H1 (cell line): Measurements from ENCODE around the gene ASB6. TPM values are rescaled to one million over a fixed set of nuclear protein-coding genes. Genes with fewer than 3 reads are reported as not detected.

Source experiments
- CTCF ChIA-PET: fragments of 300-600 bp; sonication (Branson Sonifier 250); formaldehyde crosslinking; loops from one replicate; lab custom pipeline; 2021; ENCODE audit not compliant: partially characterized antibody; lab: Charles Lee
- POLR2A ChIA-PET: fragments of 300-600 bp; sonication (Branson Sonifier 250); formaldehyde crosslinking; loops from one replicate; lab custom pipeline; 2021; ENCODE audit warnings: inconsistent platforms; ENCODE audit not compliant: partially characterized antibody; lab: Charles Lee
- DNase-seq, 2 experiments: peaks; one replicate each; pipeline versions ENCODE4 v3.0.0 to v3.0.0-alpha.2; 2010 to 2022; ENCODE audit warnings: low spot score in 2 of 2, low read depth in 1 of 2, mixed read lengths in 1 of 2
- FAIRE-seq: peaks from 2 replicates; lab custom pipeline; 2011; peaks lifted over from hg19 to GRCh38; lab: Jason Lieb, UNC
- H2AFZ ChIP-seq: 2 replicates; pipeline ENCODE4 v1.8.1; 2012; ENCODE audit warnings: low read length, inconsistent platforms
- H2AK5ac ChIP-seq: 2 replicates; pipeline ENCODE4 v1.6.1; 2013; ENCODE audit warnings: low read depth, low read length
- H2BK120ac ChIP-seq: replicated peaks from 2 replicates; pipeline ENCODE3; 2013; ENCODE audit warnings: low read depth, low read length, inconsistent platforms
- H2BK12ac ChIP-seq: 2 replicates; pipeline ENCODE4 v1.6.1; 2013; ENCODE audit warnings: low read depth, low read length
- H2BK15ac ChIP-seq: 2 replicates; pipeline ENCODE4 v1.6.1; 2013; ENCODE audit warnings: low read length
- H2BK20ac ChIP-seq: 2 replicates; pipeline ENCODE4 v1.6.1; 2013; ENCODE audit warnings: low read length
- H2BK5ac ChIP-seq: 2 replicates; pipeline ENCODE4 v1.6.1; 2013; ENCODE audit warnings: low read depth, low read length
- H3K14ac ChIP-seq: 2 replicates; pipeline ENCODE4 v1.6.1; 2013; ENCODE audit warnings: inconsistent platforms; ENCODE audit not compliant: insufficient read length
- H3K18ac ChIP-seq: 2 replicates; pipeline ENCODE4 v1.6.1; 2013; ENCODE audit warnings: low read length; ENCODE audit errors: extremely low read depth
- H3K23ac ChIP-seq: 2 replicates; pipeline ENCODE4 v1.6.1; 2013; ENCODE audit warnings: inconsistent platforms; ENCODE audit not compliant: insufficient read length
- H3K23me2 ChIP-seq: 2 replicates; pipeline ENCODE4 v1.6.1; 2013; ENCODE audit warnings: low read depth, low read length
- H3K27ac ChIP-seq: 2 replicates; pipeline ENCODE4 v1.6.1; 2011; ENCODE audit warnings: low read depth, low read length, inconsistent platforms
- H3K27me3 ChIP-seq, 4 experiments: replicated peaks in 1 of 4; 1 replicate in 1 of 4; 2 replicates in 3 of 4; pipeline versions ENCODE4 v1.6.1 to v1.8.1; 2011 to 2013; ENCODE audit warnings: low read length in 3 of 4, mild to moderate bottlenecking in 3 of 4, inconsistent platforms in 2 of 4, mixed read lengths in 2 of 4, moderate library complexity in 1 of 4; ENCODE audit not compliant: control insufficient read depth in 3 of 4, insufficient read depth in 3 of 4; ENCODE audit errors: extremely low read depth in 1 of 4
- H3K36me3 ChIP-seq, 4 experiments: 2 replicates each; pipeline versions ENCODE4 v1.6.1 to v1.8.1; 2011 to 2013; ENCODE audit warnings: mild to moderate bottlenecking in 4 of 4, low read length in 3 of 4, moderate library complexity in 2 of 4, control low read depth in 1 of 4, inconsistent platforms in 1 of 4; ENCODE audit not compliant: insufficient read depth in 4 of 4, control insufficient read depth in 2 of 4
- H3K4ac ChIP-seq: replicated peaks from 2 replicates; pipeline ENCODE3; 2013; ENCODE audit warnings: low read length, low read depth, mixed read lengths, inconsistent platforms; ENCODE audit not compliant: insufficient read length
- H3K4me1 ChIP-seq, 4 experiments: replicated peaks in 1 of 4; 1 replicate in 1 of 4; 2 replicates in 3 of 4; pipeline versions ENCODE4 v1.6.1 to v1.8.1; 2011 to 2013; ENCODE audit warnings: low read length in 3 of 4, inconsistent platforms in 2 of 4, mixed read lengths in 1 of 4; ENCODE audit not compliant: insufficient read depth in 4 of 4, control insufficient read depth in 3 of 4
- H3K4me2 ChIP-seq, 2 experiments: 2 replicates each; pipeline versions ENCODE4 v1.6.1 to v1.8.1; 2011 to 2013; ENCODE audit warnings: low read depth in 2 of 2, low read length in 2 of 2, control low read depth in 1 of 2, inconsistent platforms in 1 of 2, mild to moderate bottlenecking in 1 of 2; ENCODE audit not compliant: insufficient read depth in 1 of 2
- H3K4me3 ChIP-seq, 4 experiments: fragments of 200-600, 300-600 bp in 1 of 4; sonication (generic), shearing (Covaris generic), sonication (Bioruptor Twin) in 1 of 4; 2 replicates each; pipeline versions ENCODE4 v1.5.1 to v1.8.1; 2011 to 2016; ENCODE audit warnings: low read length in 4 of 4, low read depth in 3 of 4, control low read depth in 2 of 4, inconsistent platforms in 2 of 4, mild to moderate bottlenecking in 2 of 4, mixed read lengths in 1 of 4, moderate library complexity in 1 of 4; ENCODE audit not compliant: insufficient read depth in 2 of 4; ENCODE audit errors: extremely low read depth in 1 of 4
- H3K56ac ChIP-seq: replicated peaks from 2 replicates; pipeline ENCODE3; 2013; ENCODE audit warnings: low read depth, mild to moderate bottlenecking, mixed read lengths, low read length, inconsistent platforms; ENCODE audit not compliant: insufficient read length
- H3K79me1 ChIP-seq: 2 replicates; pipeline ENCODE4 v1.6.1; 2013; ENCODE audit warnings: low read depth, low read length, control low read depth
- H3K79me2 ChIP-seq, 2 experiments: 2 replicates each; pipeline versions ENCODE4 v1.6.1 to v1.8.1; 2012 to 2013; ENCODE audit warnings: low read length in 2 of 2, mild to moderate bottlenecking in 2 of 2, inconsistent platforms in 1 of 2; ENCODE audit not compliant: insufficient read depth in 2 of 2, control insufficient read depth in 1 of 2
- H3K9ac ChIP-seq, 4 experiments: replicated peaks in 1 of 4; 1 replicate in 1 of 4; 2 replicates in 3 of 4; pipeline versions ENCODE4 v1.6.1 to v1.8.1; 2011 to 2013; ENCODE audit warnings: low read depth in 3 of 4, low read length in 3 of 4, control low read depth in 2 of 4, mild to moderate bottlenecking in 2 of 4, moderate library complexity in 2 of 4, inconsistent platforms in 1 of 4; ENCODE audit errors: extremely low read depth in 1 of 4
- H3K9me3 ChIP-seq, 2 experiments: 2 replicates each; pipeline versions ENCODE4 v1.6.1 to v1.8.1; 2012 to 2013; ENCODE audit warnings: mild to moderate bottlenecking in 2 of 2, moderate library complexity in 2 of 2, control low read depth in 1 of 2, inconsistent platforms in 1 of 2, low read depth in 1 of 2, low read length in 1 of 2, mixed read lengths in 1 of 2; ENCODE audit not compliant: insufficient read depth in 2 of 2
- H4K20me1 ChIP-seq, 2 experiments: replicated peaks in 1 of 2; 2 replicates each; pipeline versions ENCODE3 to v1.8.1; 2011 to 2013; ENCODE audit warnings: inconsistent platforms in 2 of 2, low read length in 2 of 2, mild to moderate bottlenecking in 1 of 2; ENCODE audit not compliant: insufficient read depth in 2 of 2, control insufficient read depth in 1 of 2
- H4K5ac ChIP-seq: 2 replicates; pipeline ENCODE4 v1.6.1; 2013; ENCODE audit warnings: low read length, low read depth, mixed read lengths, inconsistent platforms; ENCODE audit not compliant: insufficient read length
- H4K8ac ChIP-seq: 2 replicates; pipeline ENCODE4 v1.8.0; 2013; ENCODE audit warnings: mild to moderate bottlenecking, moderate library complexity, low read length, inconsistent platforms; ENCODE audit not compliant: insufficient read depth; ENCODE audit errors: extremely low read depth
- H4K91ac ChIP-seq: replicated peaks from 2 replicates; pipeline ENCODE3; 2013; ENCODE audit warnings: low read length, mixed read lengths, inconsistent platforms; ENCODE audit not compliant: insufficient read length
- BCL11A ChIP-seq, 2 experiments: IDR thresholded peaks; one replicate each; pipeline ENCODE4 v1.6.1; 2011; ENCODE audit warnings: low read depth in 2 of 2, low read length in 2 of 2, mild to moderate bottlenecking in 2 of 2
- CHD1 ChIP-seq: IDR thresholded peaks from 2 replicates; pipeline ENCODE4 v1.6.1; 2012; ENCODE audit warnings: low read depth, low read length, improper control_type of control experiment
- CHD2 ChIP-seq: IDR thresholded peaks from 2 replicates; pipeline ENCODE4 v1.6.1; 2012; ENCODE audit warnings: low read length, improper control_type of control experiment
- EGR1 ChIP-seq: IDR thresholded peaks from 2 replicates; pipeline ENCODE4 v1.6.1; 2011; ENCODE audit warnings: low read depth, low read length, borderline replicate concordance
- EZH2 ChIP-seq: fragments of 200-600 bp; sonication (generic); IDR thresholded peaks from 2 replicates; pipeline ENCODE4 v1.7.1; 2012; ENCODE audit warnings: low read depth, mild to moderate bottlenecking, moderate library complexity, low read length, inconsistent platforms; ENCODE audit not compliant: severe bottlenecking
- GTF2F1 ChIP-seq: IDR thresholded peaks from 2 replicates; pipeline ENCODE4 v1.6.1; 2012; ENCODE audit warnings: low read depth, low read length, improper control_type of control experiment, borderline replicate concordance
- POU5F1 ChIP-seq: IDR thresholded peaks from 2 replicates; pipeline ENCODE4 v1.6.1; 2011; ENCODE audit warnings: low read depth, mild to moderate bottlenecking, low read length, moderate library complexity
- RBBP5 ChIP-seq: IDR thresholded peaks from 2 replicates; pipeline ENCODE4 v1.7.1; 2012; ENCODE audit warnings: low read depth, mild to moderate bottlenecking, inconsistent platforms, low read length, moderate library complexity, borderline replicate concordance
- RXRA ChIP-seq: IDR thresholded peaks from 2 replicates; pipeline ENCODE4 v1.6.1; 2011; ENCODE audit warnings: low read depth, mild to moderate bottlenecking, low read length, moderate library complexity; ENCODE audit not compliant: insufficient read depth
- SRF ChIP-seq: IDR thresholded peaks from 2 replicates; pipeline ENCODE4 v1.6.1; 2011; ENCODE audit warnings: mild to moderate bottlenecking, low read depth, low read length, moderate library complexity
- YY1 ChIP-seq: IDR thresholded peaks from 2 replicates; pipeline ENCODE4 v1.6.1; 2011; ENCODE audit warnings: low read depth, mild to moderate bottlenecking, low read length
- WGBS, 2 experiments: shearing (Covaris generic) in 1 of 2; methylation state at CpG; one replicate each; pipeline versions ENCODE4 v1.1.6 to v1.1.7; 2013 to 2015; ENCODE audit warnings: low lambda C conversion rate in 2 of 2, mixed read lengths in 2 of 2, inconsistent platforms in 1 of 2, low coverage in 1 of 2, missing lambda C conversion rate in 1 of 2; ENCODE audit not compliant: insufficient replicate concordance in 2 of 2, insufficient coverage in 1 of 2, insufficient read length in 1 of 2; ENCODE audit errors: extremely low coverage in 1 of 2, missing lambda C conversion rate in 1 of 2; 5-methylcytosine and 5-hydroxymethylcytosine counted together
- polyA plus RNA-seq, 7 experiments: library from polyadenylated mRNA; depleted of rRNA in 3 of 7; stranded (reverse) in 5 of 7; unstranded in 2 of 7; fragments of >200 nt in 5 of 7; fragments of 200-250 nt in 2 of 7; gene quantifications; 1 replicate in 5 of 7; 2 replicates in 1 of 7; 4 replicates in 1 of 7; pipeline versions ENCODE4 v1.2.1 to v1.2.3, GENCODE V29; 2011 to 2013; ENCODE audit warnings: missing spikeins in 2 of 7, mixed read lengths in 2 of 7
- total RNA-seq: library from RNA; stranded (reverse); fragmentation: NEBNext Ultra II Directional; extraction: Animal tissue kit (Norgen Biotek cat#: 25700); gene quantifications from 2 replicates; pipeline ENCODE4 v1.2.1, GENCODE V29; 2021
- TF ChIP-seq, protein P1 (sequence below): IDR thresholded peaks from 2 replicates; pipeline ENCODE4 v1.6.1; 2011; ENCODE audit warnings: low read depth, mild to moderate bottlenecking, low read length; ENCODE audit not compliant: insufficient read depth

The ASB6 gene
- total and polyA plus RNA-seq, 2 of the 8 experiments (the other 6 are each of a cell fraction or from before 2014, with no cell fraction given): 14.0 to 17.3 TPM

DNA sequence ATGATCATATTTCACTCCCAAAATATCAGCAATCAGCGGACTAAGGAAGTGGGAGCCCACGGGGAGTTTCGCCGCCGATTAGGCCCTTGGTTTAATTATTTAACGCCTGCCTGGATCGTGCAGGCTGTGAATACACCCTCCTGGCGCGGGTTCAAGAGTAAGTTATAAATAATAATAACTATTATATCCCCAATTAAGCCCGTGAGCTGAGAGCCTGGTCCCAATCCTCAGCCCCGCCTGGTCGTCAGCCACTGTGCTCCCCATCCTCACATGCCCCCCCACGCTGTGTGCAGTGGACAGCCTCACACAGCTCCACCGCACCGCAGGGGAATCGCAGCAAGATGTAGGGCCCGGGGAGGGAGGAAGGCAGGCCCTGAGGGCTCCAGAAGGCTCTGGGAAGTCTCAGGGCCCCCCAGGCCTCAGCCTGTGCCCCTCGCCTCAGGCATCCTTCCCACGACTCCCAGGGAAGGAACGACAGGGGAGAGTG lies 12.6 kb upstream of the ASB6 start:
- Histone ChIP-seq H3K56ac (no peak overlapping the region), H3K36me3 (no peaks in the 10 kb centered on the region), H3K23me2 (no peaks in the 10 kb centered on the region), H4K91ac (no peak overlapping the region), H3K79me2 (no peaks in the 10 kb centered on the region), H3K4me1 (no peaks in the 10 kb centered on the region), H3K9me3 (no peaks in the 10 kb centered on the region), H2BK12ac (no peak overlapping the region), H2BK20ac (no peak overlapping the region), H4K5ac (no peak overlapping the region), H2BK120ac (no peak overlapping the region), H2AFZ (no peak overlapping the region), H2BK15ac (no peak overlapping the region), H3K27ac (no peak overlapping the region), H3K4me3 (no peak overlapping the region), H3K79me1 (no peaks in the 10 kb centered on the region), H3K27me3 (no peaks in the 10 kb centered on the region; a peak in 1 of 7 replicates), H3K9ac (no peak overlapping the region), H3K23ac (no peak overlapping the region), H3K14ac (no peak overlapping the region), H2BK5ac (no peak overlapping the region), H3K4ac (no peak overlapping the region), H4K8ac (no peak overlapping the region), H3K18ac (no peak overlapping the region), H2AK5ac (no peak overlapping the region), H4K20me1 (no peaks in the 10 kb centered on the region), H3K4me2 (no peak overlapping the region)
- WGBS, 2 experiments: 89% methylated on average over 20 of the region's 20 CpGs; no CpG with 5 or more reads in 1 of the 2 experiments
- TF ChIP-seq RXRA (no peak), CHD2 (no peak), POU5F1 (no peak), EZH2 (no peak), RBBP5 (no peak), CHD1 (no peak), YY1 (no peak), GTF2F1 (no peak), SRF (no peak), EGR1 (no peak), BCL11A (IDR thresholded peaks at IDR 0.05; ENCODE audit: low read depth in 2 of 2, low read length in 2 of 2) (no peak)
- TF ChIP-seq, protein P1, sequence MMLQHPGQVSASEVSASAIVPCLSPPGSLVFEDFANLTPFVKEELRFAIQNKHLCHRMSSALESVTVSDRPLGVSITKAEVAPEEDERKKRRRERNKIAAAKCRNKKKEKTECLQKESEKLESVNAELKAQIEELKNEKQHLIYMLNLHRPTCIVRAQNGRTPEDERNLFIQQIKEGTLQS: no peak
- ChIA-PET POLR2A (no interaction called here), CTCF (interaction anchor here (1.3 to 3.3 kb wide), 3 partner anchors 8 to 128 kb away, joined by 4 to 14 read pairs (median 11); no protein-coding TSS in a partner anchor)
- DNase-seq (no peak), FAIRE-seq (no peak)
